IPS DF 19.7 (cell line): ENCODE results near the gene MYH6.
"Not testable (repeated sequence)": the region's sequence is repeated elsewhere in the genome, so short reads cannot be mapped to it uniquely, and the experiment has no call there.

Source experiments
- DNase-seq: peaks from one replicate; pipeline ENCODE4 v3.0.0-alpha.2; 2013; ENCODE audit warnings: low read depth, low spot score

The MYH6 gene

DNA sequence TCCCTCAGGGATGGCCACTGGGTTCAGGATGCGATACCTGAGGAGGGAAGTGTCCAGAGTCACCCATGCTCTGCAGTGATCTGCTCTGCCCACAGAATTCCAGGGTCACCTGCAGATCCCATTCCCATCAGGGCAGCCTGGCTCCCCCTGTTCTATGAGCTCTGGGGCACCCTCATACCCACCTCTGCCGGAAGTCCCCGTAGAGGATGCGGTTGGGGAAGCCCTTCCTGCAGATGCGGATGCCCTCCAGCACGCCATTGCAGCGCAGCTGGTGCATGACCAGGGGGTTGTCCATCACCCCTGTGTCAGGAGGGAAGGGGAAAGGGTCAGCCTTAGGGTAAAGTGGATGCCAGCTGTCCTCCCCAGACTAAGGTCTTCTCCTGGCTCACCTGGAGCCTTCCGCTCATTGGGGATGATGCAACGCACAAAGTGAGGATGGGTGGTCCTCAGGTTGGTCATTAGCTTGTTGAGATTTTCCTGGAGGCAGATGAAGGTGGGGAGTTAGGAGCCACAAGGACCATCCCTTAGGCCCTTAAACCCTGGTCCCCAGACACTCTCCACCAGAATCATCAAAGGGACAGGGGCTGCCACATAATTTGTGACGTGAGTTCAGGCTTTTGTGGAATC lies 11.2 kb downstream of the MYH6 start:
- no peak for DNase-seq

DNA sequence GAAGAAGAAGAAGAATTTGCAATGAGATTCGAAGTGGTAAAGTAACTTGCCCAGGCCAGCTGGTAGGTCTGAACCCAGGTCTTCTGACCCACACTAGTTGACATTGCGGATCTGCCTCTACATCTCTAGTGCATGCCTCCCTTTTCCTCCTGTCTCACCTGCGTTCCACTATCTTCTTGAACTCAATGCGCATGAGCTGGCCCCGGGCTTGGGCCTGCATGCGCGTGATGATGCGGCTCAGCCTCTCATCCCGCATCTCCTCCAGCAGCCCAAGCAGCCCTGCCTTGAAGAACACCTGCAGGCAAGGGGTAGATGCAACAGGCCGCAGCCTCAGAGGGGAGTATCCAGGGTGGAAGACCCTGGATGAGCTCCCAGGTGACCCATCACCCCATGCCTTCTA lies 11.9 kb downstream of the MYH6 start:
- DNase-seq, result no peak

DNA sequence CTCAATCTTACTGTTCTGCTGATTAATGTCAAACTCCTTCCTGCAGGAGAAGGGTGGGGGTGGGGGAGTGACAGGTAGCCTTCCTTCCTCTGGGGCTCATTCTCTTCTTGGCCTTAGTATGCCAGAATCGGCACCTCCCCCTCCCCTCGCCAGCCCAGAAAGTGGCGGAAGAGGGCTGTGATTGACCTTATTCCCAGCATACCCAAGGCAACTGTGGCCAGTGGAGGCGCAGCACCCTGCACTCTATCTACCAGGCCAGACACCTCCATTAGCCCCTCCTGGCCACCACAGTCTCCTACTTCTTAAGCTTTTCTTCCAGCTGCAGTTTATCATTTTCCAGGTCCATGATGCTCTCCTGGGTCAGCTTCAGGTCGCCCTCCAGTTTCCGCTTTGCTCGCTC lies 15.5 kb downstream of the MYH6 start:
- DNase-seq, result no peak

DNA sequence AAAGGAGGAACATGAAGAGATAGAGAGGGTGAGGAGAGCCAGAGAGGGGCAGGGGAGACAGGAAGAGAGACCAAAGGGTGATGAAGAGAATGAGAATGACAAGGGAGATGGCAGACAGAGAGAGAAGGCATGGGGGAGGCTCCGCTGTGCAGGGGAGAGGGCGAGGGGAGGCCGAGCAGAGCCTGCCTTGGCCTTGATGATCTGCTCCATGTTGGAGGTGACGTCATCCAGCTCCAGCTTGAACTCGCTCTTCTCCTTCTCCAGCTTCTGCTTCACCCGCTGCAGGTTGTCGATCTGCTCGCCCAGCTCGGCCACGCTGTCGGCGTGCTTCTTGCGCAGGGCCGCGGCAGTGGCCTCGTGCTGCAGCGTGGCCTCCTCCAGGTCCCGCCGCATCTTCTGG lies 18.2 kb downstream of the MYH6 start:
- DNase-seq, result not testable (repeated sequence)

DNA sequence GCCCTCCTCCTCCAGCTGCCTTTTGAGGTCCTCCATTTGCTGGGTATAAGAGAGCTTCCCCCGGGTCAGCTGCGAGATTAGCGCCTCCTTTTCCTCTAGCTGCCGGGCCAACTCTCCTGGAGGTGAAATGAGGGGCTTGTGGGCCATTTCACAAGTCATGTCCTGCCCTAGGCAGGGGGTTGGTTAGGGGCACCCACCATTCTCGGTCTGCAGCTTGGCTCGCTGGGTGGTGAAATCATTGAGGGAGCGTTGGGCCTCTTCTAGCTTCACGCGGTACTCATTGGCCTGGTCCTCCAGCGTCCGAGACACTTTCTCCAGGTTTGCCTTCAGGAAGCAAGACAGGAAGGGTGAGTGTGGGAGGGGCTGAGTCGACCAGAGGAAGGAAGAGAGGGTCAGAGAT lies 18.7 kb downstream of the MYH6 start:
- no peak for DNase-seq

DNA sequence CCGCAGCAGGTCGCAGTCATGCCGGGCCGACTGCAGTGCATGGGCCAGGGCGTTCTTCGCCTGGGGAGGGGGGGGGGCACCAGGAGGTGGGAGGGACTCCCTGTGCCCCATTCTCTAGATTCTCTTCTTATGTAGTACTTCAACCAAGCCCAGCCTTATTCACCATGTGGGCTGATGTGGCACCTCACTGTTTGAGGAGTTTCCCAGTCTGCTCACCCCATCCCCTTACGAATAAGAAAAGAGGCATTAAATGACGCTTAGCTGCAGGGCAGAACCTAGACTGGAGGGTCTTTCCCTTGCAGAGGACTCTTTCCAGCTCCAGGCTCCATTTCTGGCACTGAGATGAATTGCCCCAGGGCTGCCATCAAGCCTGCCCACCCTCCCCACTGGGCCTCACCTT lies 19.1 kb downstream of the MYH6 start:
- DNase-seq, result no peak

GRCh38 chr14:23387916-23388882 lies 19.9 kb downstream of the MYH6 start:
- DNase-seq, result no peak

DNA sequence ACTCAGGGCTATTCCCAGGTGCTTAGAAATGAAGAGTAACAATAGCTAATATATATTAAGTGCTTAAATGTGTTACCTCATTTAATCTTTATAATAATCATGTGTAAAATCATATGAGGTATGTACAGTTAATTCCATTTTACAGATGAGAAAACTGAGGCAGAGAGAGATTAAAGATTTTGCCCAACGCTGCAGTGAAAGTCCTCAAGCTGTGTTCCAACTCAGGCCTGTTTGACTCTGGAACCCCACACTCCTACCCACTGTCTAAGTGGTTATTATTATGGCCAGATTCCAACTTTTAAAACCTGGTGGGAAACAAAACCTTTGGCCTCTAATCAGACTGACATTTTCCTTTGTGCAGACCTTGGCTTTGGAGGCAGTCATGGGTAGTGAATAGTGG lies 21.1 kb downstream of the MYH6 start:
- DNase-seq, result no peak

DNA sequence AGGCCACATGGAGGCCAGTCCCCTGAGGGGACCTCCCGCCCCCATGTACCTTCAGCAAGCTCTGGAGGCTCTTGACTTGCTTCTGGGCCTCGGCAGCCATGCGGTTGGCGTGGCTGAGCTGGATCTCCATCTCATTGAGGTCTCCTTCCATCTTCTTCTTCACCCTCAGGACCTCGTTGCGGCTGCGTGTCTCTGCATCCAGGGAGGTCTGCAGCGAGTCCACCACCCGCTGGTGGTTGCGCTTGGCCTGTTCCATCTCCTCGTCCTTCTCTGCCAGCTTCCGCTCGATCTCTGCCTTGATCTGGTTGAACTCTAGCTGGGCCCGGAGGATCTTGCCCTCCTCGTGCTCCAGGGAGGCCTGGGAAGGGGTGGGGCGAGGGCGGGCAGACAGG lies 21.8 kb downstream of the MYH6 start:
- DNase-seq, result not testable (repeated sequence)

- no peak for DNase-seq
These were observed 22.3 kb downstream of the MYH6 start for GRCh38 chr14:23385642-23386265.

DNA sequence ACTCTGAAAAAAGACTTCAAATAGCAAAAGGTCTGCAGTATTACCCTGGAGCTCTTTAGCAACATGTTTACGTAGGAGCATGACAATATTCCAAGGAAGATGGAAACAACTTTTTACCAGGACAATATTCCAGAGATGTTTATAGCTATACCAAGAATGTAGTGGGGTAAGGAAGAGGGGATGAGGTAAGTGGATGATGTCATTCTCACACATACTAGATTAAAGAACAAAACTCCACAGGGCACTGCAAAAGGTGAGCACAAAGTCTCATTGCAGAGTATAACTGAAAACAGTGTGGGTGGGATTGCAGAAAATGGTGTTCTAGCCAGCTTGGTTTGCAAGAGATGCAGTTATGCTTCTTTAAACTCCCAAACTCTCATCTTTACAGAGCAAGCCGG lies 22.8 kb downstream of the MYH6 start:
- no peak for DNase-seq

DNA sequence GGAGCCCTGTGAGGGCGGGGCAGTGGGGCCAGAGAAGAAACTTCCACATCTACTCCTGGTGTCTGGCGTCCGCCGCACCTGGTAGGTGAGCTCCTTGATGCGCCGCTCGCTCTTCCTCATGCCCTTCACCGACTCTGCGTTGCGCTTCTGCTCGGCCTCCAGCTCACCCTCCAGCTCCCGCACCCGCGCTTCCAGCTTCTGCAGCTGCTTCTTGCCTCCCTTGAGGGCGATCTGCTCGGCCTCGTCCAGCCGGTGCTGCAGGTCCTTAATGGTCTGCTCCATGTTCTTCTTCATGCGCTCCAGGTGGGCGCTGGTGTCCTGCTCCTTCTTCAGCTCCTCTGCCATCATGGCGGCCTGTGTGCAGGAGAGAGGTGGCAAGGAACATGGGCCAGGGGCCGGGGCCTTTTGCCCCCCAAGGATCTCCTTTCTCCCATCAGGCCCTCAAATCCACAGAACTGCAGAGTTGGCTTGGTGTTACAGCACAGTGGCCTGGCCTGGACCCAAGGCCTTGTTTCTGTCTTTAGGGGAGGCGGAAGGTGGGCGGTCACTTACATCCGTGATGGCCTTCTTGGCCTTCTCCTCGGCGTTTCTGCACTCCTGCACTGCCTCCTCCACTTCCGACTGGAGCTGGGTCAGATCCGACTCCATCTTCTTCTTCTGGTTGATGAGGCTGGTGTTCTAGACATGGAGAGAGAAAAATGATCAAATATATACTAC lies 23.6 kb downstream of the MYH6 start:
- DNase-seq, result no peak

DNA sequence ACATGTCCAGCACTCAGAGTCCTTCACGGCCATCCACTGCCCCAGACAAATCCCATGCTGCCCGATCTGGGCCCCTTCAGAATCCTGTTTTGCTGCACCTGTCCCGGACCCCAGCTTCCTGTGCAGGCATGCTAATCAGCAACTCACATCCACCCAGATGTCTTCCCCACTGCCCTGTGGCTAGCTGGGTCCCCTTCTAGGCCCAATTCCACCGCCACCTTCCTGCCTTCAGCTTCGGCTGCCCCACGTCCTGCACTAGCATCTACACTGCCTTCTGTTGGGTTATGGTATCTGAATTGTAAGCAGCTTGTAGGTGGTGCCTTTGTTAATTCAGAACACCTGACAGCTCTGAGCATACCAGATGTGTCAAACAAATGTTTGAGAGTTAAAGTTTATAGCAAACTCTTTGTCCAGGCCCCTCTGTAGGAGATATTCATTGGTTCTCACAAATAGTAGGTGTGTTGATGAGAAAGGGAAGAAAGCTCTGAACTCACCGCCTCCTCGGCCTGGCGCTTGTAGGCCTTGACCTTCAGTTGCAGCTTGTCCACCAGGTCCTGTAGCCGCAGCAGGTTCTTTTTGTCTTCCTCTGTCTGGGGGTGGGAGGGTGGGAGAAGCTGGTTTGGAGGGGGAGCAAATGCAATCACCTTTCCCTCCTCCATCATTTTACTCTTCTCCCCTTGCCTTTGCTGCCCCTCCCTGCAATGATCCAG lies 25.2 kb downstream of the MYH6 start:
- DNase-seq, result no peak

GRCh38 chr14:23382276-23382675 lies 25.8 kb downstream of the MYH6 start:
- no peak for DNase-seq

DNA sequence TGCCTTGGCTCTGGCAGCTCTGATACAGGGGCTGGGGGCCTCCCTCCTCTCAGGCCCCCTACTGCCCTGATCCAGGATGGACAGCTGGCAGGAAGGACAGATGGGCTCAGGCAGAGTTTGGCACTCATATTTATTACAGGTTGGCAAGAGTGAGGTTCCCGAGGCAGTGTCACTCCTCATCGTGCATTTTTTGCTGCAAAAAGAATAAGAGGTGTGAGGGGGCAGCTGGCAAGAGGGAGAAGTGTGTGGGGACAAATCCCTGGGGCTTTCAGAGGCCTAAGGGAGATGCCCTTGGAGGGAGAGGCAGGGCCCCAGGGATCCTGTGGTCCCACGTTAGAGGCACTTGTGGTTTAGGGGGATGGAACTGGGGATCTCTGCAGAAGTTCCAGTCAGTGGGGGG lies 26.2 kb downstream of the MYH6 start:
- no peak for DNase-seq

GRCh38 chr14:23380976-23381375 lies 27.1 kb downstream of the MYH6 start:
- DNase-seq, result no peak

- DNase-seq, result no peak
These were observed 27.7 kb downstream of the MYH6 start for GRCh38 chr14:23380197-23380914.

DNA sequence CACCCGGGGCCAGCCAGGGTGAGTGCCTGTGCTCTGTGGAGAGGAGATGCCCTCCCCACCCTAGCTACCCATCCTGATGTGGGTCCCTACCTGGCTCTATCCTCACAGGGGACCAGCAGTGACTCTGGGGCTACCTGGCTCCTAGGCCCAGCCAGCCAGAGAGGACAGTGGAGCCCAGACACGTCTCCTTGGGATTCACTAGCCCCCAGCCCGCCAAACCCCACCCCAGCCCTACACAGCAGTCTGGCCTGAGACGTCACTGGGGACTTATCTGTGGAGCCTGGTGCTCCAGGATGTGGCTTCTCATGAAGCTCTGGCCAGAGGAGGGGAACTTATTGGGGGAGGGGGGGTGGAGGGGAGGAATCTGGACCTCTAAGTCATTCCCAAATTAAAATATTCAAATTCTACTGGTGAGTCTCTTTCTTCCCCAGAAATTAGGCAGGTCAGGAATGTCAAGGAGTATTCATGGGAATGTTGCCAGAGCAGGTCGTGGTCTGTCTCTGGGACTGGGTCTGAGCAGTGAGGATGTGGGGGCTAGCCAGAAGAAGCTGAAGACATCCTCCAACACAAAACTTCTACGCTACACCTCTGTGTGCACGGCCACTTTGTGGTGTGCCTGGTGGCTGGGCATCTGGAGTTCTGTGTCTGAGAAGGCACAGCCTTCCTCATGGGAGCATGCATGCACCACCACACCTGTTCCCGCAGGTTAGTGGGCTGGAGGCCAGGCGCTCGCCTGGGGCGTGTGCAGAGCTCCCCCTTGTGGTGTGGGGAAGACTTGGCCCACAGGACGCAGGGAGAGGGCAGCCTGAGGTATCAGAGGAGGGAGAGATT lies 28.5 kb downstream of the MYH6 start:
- DNase-seq, result no peak

GRCh38 chr14:23378612-23379220 lies 29.4 kb downstream of the MYH6 start:
- no peak for DNase-seq
